CD4-positive, alpha-beta T cell treated with Interleukin-4 for 1 hour (primary cell): ENCODE measurements around the gene NAPB.
"Not testable (repeated sequence)": the region's sequence is repeated elsewhere in the genome, so short reads cannot be mapped to it uniquely, and the experiment has no call there.

Source experiments
- DNase-seq, 2 donors: peaks; one replicate each; pipeline ENCODE4 v3.0.0-alpha.2; 2020 to 2022

NAPB gene

DNA sequence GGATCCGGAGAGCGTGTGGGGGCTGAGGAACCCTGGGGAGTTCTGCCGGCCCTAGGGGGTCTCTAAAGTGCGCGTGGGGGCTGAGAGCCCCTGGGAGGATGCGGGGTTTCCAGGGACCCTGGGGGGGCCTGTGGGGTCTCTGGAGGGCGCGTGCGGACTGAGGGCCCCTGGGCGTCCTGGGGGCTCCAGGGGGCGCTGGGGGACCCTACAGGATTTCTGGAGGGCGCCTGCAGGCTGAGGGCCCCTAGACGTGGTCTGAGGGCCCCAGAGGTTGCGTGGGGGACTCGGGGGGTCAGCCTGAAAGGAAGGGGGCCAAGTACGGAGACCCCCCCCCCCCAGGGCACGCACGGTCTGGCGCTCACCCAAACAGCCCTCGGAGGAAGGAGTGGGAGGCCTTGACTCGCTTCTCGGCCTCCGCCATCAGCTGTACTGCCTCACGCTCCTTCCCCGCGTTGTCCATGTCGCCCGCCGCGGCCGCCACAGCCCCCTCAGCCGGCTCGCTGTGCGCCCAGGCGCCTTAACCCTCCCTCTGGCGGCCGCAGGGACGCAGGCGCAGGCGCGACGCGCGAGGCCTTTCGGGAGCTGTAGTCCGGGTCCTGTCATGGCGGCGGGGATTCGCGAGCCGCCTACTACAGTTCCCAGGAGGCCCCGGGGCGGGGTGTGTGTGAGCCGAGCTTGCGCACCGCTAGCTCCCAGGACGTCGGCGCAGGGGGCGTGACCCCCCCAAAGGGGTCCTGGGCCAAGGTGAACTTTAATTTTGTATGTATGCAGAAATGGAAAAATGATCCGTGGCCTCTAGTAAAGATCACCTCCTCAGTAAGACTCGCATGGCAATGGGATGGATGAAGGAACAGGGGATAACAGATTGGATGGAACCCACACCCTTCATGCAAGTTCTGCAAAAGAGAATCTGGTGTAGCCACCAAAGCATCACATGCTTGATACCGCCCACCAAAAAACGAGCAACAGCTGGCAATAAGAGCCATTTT lies at the start of gene NAPB:
Gene NAPB, minus strand, starts transcription at position 546 of the 989 bp plus-strand sequence. Its CDS starts 86 bp downstream, at position 460.
- peak; percentile 92 to 93 for DNase-seq

DNA sequence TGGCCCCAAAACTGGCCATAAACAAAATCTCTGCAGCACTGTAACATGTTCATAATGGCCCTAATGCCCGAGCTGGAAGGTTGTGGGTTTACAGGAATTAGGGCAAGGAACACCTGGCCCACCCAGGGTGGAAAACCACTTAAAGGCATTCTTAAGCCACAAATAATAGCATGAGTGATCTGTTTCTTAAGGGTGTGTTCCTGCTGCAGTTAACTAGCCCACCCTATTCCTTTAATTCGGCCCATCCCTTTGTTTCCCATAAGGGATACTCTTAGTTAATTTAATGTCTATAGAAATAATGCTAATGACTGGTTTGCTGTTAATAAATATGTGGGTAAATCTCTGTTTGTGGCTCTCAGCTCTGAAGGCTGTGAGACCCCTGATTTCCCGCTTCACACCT lies 45.7 kb upstream of the NAPB start:
- not testable (repeated sequence) for DNase-seq

DNA sequence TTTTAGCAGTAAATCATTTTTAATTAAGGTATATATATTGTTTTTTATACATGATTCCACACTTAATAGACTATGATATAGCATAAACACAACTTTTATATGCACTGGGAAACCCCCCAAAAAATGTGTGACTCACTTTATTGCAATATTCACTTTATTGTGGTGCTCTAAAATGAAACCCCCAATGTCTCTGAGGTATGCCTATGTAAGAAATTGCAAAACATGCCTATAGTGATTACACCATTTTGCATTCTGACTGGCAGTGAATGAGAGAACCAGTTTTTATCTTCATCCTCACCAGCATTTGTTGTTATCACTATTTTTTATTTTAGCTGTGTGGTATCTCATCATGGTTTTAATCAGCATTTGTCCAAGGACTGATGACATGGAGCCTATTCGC lies 39.9 kb upstream of the NAPB start:
- no peak for DNase-seq

DNA sequence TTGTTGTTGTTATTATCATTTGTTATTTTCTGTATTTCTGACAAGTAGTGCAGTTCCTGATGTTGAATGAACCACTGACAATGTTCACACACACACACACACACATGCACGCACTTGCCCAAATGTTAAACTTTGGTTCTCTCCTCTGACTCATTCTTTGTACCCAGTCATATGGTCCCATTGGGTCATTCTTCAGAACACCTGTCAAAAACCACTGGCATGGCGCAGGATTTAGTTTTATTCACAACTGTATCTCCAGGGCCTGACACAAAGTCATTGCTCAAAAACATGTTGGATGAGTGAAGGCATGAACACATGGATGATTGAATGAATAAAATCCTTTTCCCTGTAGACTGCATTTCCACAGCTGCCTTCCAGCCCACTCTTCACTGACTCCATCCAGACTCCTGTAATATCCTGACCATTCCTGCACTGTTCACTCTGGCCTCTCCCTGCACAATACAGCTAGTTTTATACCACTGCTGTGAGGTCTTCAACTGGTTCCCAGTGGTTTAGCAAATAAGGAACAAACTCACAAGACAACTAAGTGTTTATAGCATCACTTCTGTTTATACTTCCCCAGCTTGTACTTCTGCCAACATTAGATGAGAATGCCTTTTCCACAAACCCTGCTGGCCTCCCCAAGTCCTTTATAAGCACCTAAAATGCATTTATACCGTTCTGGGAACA lies 38.3 kb upstream of the NAPB start:
- DNase-seq, result no peak

DNA sequence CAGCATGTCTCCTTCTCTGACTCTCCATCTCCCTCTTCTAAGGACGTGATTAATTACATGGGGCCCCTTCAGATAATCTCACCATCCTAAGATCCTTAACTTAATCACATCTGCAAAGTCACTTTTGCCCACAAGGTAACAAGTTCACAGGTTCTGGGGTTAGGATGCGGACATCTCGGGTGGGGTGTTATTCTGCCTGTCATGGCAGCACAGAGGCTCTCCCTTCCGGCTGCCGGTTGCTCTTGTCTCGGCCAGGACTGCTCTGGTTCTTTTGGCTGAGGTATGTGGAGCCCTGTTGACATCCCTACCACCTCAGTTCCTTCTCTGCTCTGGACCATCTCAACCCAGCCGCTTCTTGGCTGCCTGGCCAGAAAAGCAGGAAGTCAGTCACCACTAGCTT lies 35.6 kb upstream of the NAPB start:
- peak in 1 of 2 donors; percentile 18 for DNase-seq

DNA sequence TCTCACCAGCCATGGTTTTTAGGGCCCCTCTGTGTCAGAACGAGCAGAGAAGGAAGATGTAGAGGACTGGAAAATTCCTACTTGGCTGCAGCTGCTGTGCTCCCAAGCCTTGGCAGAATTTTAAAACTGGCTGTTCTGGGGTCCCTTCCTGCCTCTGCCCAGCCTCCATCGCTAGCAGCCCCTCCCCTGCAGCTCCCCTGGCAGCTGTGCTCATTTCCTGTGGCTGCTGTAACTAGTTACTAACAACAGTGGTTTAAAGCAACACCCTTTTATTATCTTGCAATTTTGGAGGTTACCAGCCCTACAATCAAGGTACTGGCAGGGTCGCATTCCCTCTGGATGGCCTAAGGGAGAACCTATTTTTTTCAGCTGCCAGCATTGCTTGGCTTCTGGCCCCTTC lies 35.1 kb upstream of the NAPB start:
- DNase-seq, result peak; percentile 35 to 46

DNA sequence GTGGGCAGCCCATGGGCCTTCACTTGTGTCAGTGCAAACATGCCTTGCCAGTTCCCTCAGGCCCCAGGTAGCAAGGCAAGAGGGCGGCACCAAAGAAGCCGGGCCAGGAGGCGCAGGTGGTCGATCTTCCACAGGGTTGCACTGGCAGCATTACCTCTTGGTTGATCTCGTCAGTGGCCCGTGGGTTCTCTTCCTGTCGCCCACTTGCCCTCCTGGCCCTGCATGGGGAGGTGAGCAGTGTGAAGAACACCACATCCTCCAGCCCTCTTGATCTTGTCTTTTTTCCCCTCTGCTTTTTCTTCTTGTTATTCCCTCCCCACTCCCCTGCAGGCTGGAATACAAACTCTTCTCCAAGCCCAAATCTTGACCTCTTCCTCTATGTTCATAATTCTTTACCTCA lies 34.4 kb upstream of the NAPB start:
- no peak for DNase-seq

DNA sequence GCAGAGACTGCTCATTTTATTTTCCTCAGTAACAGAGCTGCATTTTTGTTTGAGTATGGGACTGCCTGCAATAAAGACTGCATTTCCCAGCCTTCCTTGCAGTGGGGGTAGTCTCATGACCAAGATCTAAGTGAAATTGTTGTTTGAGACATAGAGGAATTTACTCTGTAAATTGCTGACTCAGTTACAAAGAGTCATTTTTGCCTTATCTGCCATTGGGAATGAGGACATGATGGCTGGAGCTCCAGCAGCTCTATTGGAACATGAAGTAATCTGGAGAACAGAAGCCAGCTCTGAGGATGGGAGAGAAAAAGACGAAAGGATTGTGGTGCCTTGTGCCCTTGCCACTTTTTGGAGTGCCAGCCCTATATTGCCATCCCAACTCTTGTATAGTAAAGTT lies 33.5 kb upstream of the NAPB start:
- no peak for DNase-seq

DNA sequence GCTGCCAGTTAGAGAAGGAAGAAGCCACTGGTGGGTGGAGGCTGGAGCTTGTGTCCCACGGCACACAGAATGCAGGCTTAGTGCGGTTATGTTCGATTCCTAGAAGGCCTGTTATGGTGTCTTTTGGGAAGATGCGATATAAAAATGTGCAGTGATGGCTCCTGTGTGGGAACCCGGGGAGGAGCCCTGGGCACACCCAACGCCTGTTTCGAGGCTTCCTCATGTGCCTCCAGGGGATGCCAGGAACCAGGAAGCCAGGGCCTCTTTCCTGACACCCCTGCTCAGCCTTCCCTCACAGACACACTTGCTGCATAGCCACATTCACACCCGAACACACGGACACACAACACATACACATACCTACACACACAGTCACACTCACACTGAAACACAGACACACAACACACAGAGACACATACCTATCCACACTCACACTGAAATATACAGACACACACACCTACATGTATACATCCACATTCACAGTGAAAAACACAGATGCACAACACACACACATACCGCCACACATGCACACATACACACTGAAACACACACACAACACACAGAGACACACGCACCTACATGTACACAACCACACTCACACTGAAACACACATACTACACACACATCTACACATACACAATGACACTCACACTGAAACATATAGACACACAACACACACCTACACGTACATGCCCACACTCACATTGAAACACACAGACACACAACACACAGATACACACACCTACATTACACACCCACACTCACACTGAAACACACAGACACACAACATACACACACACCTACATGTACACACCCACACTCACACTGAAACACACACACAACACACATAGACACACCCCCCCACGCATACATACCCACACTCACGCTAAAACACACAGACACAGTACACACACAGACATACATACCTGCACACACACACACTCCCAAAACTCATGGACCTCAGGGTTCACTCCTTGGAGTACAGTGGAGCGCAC lies 32.6 kb upstream of the NAPB start:
- DNase-seq, result no peak

DNA sequence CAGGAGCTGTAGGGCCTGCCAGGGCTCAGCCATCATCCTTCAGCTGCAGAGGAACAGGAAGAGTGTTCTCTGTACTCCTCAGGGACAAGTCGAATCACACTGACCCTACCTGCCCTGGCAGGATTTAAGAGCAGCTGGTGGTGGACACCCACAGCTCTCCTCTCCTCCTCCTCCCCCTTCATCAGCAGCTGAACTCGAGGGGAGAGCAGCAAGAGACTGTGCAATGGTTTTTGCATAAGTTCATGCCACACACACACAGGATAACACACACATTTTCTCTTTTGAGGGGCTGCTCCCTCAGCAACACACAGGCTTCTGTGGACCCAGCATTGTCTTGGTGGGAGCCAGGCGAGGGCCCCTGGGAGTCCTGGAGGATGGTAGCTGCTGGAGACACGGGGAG lies 31.5 kb upstream of the NAPB start, which contains the start of gene CST11:
Gene CST11, minus strand, starts transcription at position 101 of the 400 bp plus-strand sequence. Its CDS starts 65 bp downstream, at position 36.
- no peak for DNase-seq

DNA sequence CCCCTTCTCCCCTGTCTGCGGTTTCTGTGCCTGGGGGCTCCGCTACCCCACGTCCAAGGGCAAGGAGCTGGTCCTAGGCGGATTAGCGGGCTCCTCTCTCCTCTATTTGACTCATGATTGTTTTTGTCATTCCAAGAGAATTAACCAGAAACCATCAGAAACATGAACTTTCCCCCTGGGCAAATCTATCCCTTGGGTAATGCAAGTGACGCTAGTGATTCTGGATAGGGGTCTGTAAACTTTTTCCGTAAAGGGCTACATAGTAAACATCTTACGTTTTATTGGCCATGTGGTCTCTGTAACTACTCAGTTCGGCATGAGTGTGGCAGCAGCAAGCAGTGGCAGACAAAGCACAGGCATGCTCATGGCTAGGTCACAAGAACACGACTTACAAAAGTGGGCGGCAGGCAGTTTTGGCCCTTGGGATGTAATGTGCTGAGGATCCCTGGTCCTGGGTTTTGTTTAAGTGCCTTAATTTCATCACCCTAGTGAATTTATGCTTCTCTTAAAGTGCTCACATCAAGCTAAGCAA lies 30.7 kb upstream of the NAPB start:
- DNase-seq, result no peak

DNA sequence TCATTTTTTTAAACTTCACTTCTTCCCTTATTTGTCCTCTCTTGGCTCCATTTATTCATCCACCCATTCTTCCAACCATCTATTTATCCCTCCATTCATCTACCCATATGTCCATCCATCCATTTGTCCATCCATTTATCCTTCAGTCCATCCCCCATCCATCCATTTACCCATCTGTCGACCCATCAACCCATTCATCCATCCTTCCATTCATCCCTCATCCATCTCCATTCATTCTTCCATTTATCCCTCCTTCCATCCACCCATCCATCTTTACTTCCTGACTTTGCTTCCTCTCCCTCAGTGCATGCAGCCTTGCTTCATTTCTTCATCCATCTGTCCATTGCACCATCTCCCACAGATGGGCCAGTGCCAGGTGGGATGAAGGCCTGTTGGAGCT lies 29.6 kb upstream of the NAPB start:
- no peak for DNase-seq

DNA sequence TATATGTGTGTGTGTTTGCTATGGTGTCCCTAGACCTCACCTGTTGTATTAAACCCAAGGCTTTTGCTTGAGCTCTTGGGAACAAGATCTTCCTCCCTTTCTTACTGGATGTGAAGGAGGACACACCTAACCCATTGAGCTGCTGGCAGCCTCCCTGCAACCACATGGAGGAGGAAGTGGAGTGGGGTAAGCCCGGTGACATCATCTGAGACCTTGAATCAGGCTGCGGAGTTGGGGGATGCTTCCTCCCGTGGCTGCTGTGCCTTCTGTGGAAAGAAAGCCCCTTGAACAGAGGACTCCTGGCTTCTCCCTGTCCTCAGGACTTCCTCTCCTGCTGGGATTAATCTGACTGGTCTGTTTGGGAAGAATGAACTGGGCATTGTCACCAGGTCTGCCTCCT lies 28.1 kb upstream of the NAPB start:
- DNase-seq, result peak in 1 of 2 donors; percentile 14

DNA sequence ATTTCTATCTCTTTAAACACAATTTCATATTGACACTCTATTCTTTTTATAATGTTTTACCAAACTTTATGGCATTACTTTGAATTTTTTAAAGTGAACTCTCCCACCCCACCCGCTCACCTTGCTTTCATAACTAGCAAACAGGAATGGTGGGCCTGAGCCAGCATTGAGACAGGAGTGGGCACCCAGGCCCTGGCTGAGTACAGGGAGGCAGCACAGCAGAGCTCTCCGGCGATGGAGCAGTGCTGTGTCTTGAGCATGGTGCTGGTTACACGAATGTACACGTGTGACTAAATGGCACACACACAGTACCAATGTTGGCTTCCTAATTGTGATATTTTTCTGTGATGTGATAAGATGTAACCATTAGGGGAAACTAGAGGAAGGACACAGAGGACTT lies 26.9 kb upstream of the NAPB start:
- no peak for DNase-seq

DNA sequence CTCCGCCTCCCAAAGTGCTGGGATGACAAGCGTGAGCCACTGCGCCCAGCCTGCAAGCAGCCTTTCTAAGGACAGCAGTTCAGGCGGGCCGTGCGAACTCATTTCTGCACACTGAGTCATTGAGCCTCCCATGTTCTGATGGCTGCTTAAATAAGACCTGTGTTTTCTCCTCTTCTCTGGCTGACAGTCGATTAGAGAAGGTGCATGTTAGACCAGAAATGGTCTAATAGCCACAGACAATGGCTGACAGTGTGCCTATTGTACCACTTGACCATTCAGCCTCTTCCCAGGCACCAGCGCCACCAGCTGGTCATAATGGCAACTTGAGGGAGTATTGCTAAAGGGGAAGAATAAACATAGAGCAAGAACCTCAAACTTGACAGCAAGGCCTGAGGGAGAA lies 25.2 kb upstream of the NAPB start:
- DNase-seq, result peak; percentile 17 to 20

DNA sequence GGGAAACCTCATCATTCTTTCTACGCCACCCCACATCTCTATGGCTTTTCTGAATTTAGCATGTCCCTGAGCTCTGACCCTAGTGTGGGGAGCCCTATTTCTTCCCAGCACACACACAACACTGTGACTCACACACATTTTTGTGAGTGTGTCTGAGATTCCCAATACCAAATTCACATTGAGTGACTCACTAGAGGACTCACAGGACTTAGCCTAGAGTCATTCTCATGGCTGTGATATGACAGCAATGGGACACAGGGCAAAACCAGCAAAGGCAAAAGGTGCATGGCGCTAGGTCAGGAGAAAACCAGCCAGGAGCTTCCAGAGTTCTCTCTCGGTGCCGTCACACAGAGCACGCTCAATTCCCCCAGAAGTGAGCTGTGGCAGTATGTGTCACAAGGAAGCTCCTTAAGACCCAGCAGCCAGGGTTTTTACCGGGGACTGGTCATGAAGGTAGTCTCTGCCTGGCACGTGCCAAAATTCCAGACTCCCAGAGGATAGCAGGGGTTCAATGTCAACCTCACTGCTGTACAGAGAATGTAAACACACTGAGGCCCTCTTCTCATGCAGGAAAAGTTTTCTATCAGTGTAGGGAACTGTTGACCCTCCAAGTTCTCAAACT lies 24.4 kb upstream of the NAPB start:
- DNase-seq, result no peak

DNA sequence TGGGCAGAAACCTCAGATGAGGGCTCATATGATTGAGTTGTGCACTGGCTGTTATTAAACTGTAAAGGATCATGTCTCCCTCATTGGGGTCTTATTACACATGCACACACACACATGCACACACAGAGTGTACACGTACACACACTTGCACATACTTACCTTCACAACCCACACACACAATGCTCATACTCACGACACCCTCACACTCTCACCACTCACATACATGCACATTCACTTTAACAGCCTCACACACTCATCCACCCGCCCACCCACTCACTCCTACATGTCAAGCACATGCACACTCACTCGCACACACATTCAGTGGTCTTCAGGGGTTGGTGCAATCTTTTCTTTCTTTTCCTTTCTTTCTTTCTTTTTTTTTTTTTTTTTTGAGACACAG lies 23.6 kb upstream of the NAPB start:
- no peak for DNase-seq

DNA sequence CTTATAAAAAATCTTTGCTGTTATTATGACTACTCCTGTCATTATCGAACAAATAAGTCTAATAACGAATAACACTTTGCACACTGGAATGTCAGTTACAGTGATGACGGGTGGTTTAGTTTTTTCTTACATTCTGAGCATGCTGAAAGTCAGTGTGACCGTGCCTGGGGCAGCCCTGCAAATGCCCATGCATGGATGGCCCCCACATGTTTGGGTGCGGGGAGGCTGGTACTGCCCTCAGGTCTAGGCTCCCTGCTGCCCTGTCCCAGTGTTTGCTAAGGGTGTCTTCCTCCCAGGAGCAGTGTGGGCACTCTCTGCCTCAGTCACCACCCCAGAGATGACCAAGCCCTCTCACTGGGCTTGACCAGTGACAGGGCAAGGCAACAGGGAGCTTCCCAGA lies 21.1 kb upstream of the NAPB start:
- no peak for DNase-seq

DNA sequence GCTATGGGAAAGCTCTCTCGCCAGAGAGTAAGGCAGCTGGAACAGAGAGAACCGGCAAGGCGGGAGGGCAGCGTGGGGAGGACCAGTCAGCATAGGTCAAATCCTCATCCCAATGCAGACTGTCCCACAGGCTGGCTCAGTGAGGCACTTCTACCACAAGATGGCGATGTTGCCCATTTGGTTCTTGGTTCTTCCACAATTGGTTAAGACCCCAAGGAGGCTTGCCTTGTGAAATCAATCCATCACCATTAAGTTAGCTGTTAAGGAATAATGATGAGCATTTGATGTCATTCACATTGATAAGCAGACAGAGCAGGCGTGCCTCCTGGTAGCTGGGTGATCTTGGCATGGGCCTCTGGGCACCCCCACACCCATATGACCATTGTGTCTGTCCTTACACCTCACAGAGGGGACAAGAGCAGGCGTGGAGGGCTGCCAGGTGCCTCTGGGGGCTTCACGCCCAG lies 20.6 kb upstream of the NAPB start:
- DNase-seq, result peak; percentile 69 to 70

DNA sequence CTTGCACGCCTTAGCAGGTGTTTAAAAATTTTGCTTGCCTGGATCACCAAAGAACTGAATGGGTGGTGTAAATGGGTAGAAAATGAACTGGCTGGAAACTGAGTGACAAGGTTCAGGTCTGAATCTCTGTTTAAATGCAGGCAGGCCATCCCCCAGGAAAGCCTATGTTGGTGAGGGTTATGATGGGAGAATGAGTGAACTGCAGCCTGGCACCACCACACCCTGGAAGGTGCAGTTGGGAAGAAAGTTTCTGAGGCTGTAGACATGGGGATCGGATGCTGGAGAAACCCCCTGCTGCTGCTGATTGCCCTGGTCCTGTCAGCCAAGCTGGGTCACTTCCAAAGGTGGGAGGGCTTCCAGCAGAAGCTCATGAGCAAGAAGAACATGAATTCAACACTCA lies 18.7 kb upstream of the NAPB start:
- no peak for DNase-seq

DNA sequence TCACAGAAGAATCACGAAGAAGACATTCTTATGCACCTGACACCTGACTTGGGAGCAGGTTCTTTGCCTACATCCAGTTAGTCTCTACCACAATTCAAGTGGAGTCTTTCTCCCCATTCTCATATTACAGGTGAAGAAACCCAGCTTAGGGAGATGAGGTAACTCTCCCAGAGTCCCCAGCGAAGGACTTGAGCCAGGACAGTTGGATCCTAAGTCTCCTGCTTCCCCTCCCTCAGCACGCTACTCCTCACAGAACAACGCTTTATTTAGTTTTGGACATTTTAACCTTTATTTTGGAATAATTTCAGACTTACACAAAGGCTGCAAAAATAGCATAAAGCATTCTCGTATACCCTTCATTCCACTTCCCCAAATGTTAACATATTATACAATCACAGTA lies 17.4 kb upstream of the NAPB start:
- DNase-seq, result no peak
